Measurements from ENCODE around the gene CELF1.

The CELF1 gene

DNA sequence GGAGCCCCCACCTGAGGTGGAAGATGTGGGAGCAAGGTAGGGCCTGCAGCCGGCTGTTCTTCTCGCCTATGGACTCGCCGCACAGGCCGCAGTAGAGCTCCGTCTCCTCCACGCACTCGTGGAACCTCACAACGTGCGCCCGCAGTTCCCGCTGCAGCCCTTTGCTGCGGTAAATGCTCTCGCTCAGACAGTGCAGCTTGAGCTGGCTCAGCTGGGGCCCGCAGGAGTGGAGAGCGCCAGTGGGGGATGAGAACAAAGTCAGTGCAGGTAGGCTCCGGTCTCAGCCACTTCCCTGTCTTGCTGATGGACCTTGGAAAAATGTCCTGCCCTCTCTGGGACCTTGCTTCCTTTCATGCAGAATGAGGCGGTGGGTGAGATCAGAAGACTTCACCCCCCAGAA lies 114.2 kb downstream of the CELF1 start:
- no peaks in the 10 kb centered on the region for H3K9me2 ChIP-seq (replicated peaks; ENCODE audit: insufficient read depth, low read length)
- H3K27me3 ChIP-seq (ENCODE audit: low read length): no peaks in the 10 kb centered on the region
- H3K79me2 ChIP-seq (ENCODE audit: insufficient read depth, low read length): no peaks in the 10 kb centered on the region
- TF ChIP-seq EZH2phosphoT487 (conservative IDR thresholded peaks at IDR 0.05; ENCODE audit: low read length): no peak
- TF ChIP-seq, protein P1, sequence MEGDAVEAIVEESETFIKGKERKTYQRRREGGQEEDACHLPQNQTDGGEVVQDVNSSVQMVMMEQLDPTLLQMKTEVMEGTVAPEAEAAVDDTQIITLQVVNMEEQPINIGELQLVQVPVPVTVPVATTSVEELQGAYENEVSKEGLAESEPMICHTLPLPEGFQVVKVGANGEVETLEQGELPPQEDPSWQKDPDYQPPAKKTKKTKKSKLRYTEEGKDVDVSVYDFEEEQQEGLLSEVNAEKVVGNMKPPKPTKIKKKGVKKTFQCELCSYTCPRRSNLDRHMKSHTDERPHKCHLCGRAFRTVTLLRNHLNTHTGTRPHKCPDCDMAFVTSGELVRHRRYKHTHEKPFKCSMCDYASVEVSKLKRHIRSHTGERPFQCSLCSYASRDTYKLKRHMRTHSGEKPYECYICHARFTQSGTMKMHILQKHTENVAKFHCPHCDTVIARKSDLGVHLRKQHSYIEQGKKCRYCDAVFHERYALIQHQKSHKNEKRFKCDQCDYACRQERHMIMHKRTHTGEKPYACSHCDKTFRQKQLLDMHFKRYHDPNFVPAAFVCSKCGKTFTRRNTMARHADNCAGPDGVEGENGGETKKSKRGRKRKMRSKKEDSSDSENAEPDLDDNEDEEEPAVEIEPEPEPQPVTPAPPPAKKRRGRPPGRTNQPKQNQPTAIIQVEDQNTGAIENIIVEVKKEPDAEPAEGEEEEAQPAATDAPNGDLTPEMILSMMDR (IDR thresholded peaks at IDR 0.05; ENCODE audit: insufficient read depth, low read length, poor library complexity, severe bottlenecking): no peak
- no peak overlapping the region for H3K9ac ChIP-seq (ENCODE audit: low read length)
- H3K4me3 ChIP-seq (ENCODE audit: insufficient read depth, low read length, poor library complexity, severe bottlenecking): no peak overlapping the region
- no peaks in the 10 kb centered on the region for H3F3A ChIP-seq (ENCODE audit: insufficient read depth)
- no peaks in the 10 kb centered on the region for H3K36me3 ChIP-seq (ENCODE audit: low read length)
- no peaks in the 10 kb centered on the region for H4K20me1 ChIP-seq (ENCODE audit: low read depth, low read length)
- H3K9me3 ChIP-seq (ENCODE audit: insufficient read depth, low read length): no peaks in the 10 kb centered on the region
- no peak overlapping the region for H3K27ac ChIP-seq (ENCODE audit: low read depth, low read length)
- no peak overlapping the region for H3K4me2 ChIP-seq (ENCODE audit: low read depth, low read length, poor library complexity, severe bottlenecking)
- no peak overlapping the region for H2AFZ ChIP-seq (ENCODE audit: low read depth, low read length, severe bottlenecking)

DNA sequence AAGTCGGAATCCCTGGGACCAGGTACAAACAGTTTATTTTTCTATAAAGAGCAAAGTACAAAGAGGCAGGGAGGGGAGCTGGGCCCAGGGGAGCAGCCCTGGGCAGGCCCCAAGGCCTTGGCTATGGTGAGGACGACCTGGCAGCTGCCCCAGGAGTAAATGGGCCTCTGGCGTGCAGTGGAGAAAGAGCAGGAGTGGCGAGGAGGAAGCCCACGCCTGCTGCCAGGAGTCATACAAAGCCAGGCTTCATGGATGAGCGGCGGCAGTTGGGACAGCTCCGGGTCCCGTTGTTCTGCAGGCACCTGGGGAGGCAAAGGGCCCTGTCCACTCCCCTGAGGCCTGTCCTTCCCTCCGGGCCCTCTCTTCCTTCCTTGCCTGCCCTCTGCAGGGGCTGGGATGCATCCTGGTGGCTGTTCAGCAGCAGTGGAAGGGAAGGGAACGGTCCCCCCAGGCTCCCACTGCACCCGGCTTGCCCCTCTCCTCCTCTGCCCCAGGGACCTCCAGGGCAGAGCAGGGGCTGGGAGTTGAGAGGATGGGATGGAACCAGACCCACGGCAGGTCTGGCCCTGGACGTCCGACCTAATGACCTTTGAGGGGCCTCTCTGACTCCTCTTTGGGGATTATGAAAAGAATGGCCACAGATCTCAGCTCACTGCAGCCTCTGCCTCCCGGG lies 115.0 kb downstream of the CELF1 start:
- Histone ChIP-seq H4K20me1 (ENCODE audit: low read depth, low read length) (no peaks in the 10 kb centered on the region), H3K9me2 (replicated peaks; ENCODE audit: insufficient read depth, low read length) (no peaks in the 10 kb centered on the region), H3K79me2 (ENCODE audit: insufficient read depth, low read length) (no peaks in the 10 kb centered on the region), H3K4me3 (ENCODE audit: insufficient read depth, low read length, poor library complexity, severe bottlenecking) (no peak overlapping the region), H3K36me3 (ENCODE audit: low read length) (no peaks in the 10 kb centered on the region), H3K4me2 (ENCODE audit: low read depth, low read length, poor library complexity, severe bottlenecking) (no peak overlapping the region), H3K27ac (ENCODE audit: low read depth, low read length) (no peak overlapping the region), H2AFZ (ENCODE audit: low read depth, low read length, severe bottlenecking) (no peak overlapping the region), H3K9ac (ENCODE audit: low read length) (no peak overlapping the region), H3K9me3 (ENCODE audit: insufficient read depth, low read length) (no peaks in the 10 kb centered on the region), H3K27me3 (ENCODE audit: low read length) (no peaks in the 10 kb centered on the region), H3F3A (ENCODE audit: insufficient read depth) (no peaks in the 10 kb centered on the region)
- TF ChIP-seq, protein P1 (IDR thresholded peaks at IDR 0.05; ENCODE audit: insufficient read depth, low read length, poor library complexity, severe bottlenecking): no peak
- TF ChIP-seq EZH2phosphoT487 (conservative IDR thresholded peaks at IDR 0.05; ENCODE audit: low read length): no peak

DNA sequence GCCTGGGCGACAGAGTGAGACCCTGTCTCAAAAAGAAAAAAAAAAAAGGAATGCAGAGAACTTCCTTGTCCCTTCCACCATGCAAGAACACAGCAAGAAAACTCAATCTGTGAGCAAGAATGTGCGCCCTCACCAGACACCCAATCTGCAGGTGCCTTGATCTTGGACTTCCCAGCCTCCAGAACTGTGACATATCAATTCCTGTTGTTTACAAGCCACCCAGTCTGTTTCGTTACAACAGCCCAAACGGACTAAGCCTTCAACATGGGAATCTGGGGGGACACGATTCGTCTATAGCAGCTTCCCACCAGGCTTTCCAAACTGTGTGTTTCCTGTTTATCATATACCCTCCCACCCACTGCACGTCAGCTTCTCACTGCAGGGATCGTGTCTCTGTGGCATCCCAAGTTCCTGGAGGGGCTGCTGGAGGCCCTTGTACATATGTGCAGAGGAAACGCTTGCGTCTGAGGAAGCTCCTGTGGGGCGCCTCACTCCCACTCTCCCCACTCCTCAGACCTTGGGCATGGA lies 115.7 kb downstream of the CELF1 start:
- H3F3A ChIP-seq (ENCODE audit: insufficient read depth): no peaks in the 10 kb centered on the region
- H3K9ac ChIP-seq (ENCODE audit: low read length): no peak overlapping the region
- H3K36me3 ChIP-seq (ENCODE audit: low read length): no peaks in the 10 kb centered on the region
- no peak overlapping the region for H3K27ac ChIP-seq (ENCODE audit: low read depth, low read length)
- no peak overlapping the region for H3K4me3 ChIP-seq (ENCODE audit: insufficient read depth, low read length, poor library complexity, severe bottlenecking)
- TF ChIP-seq EZH2phosphoT487 (conservative IDR thresholded peaks at IDR 0.05; ENCODE audit: low read length): no peak
- TF ChIP-seq, protein P1 (IDR thresholded peaks at IDR 0.05; ENCODE audit: insufficient read depth, low read length, poor library complexity, severe bottlenecking): no peak
- H3K9me2 ChIP-seq (replicated peaks; ENCODE audit: insufficient read depth, low read length): no peaks in the 10 kb centered on the region
- H3K79me2 ChIP-seq (ENCODE audit: insufficient read depth, low read length): no peaks in the 10 kb centered on the region
- H3K27me3 ChIP-seq (ENCODE audit: low read length): no peaks in the 10 kb centered on the region
- H3K9me3 ChIP-seq (ENCODE audit: insufficient read depth, low read length): no peaks in the 10 kb centered on the region
- H4K20me1 ChIP-seq (ENCODE audit: low read depth, low read length): no peaks in the 10 kb centered on the region
- no peak overlapping the region for H3K4me2 ChIP-seq (ENCODE audit: low read depth, low read length, poor library complexity, severe bottlenecking)
- no peak overlapping the region for H2AFZ ChIP-seq (ENCODE audit: low read depth, low read length, severe bottlenecking)
